ENCODE data around the gene ADGRG6. TPM values are rescaled to one million over a fixed set of nuclear protein-coding genes. Genes with fewer than 3 reads are reported as not detected.

ADGRG6 gene
- total RNA-seq, 1 experiment from 2014 or later, result 98.7 TPM

DNA sequence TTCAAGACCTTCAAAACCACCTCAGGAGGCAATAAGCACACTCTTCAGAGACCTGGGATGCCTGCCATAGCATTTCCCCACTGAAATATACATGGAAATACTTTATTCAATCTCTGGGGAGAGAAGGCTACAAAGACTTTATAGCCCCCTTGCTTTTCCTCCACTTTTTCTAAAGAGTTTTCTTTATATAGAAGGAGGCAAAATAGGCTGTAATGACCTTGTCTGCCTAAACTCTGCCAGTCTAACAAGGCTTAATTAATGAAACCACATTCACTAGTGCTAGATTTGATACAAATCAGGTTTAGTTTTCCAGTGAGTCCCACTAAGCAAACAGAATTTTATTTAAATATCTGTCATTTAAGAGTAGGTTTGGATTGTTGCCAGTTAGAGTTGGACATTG lies 114.9 kb downstream of the ADGRG6 start:
- TF ChIP-seq, protein P1, sequence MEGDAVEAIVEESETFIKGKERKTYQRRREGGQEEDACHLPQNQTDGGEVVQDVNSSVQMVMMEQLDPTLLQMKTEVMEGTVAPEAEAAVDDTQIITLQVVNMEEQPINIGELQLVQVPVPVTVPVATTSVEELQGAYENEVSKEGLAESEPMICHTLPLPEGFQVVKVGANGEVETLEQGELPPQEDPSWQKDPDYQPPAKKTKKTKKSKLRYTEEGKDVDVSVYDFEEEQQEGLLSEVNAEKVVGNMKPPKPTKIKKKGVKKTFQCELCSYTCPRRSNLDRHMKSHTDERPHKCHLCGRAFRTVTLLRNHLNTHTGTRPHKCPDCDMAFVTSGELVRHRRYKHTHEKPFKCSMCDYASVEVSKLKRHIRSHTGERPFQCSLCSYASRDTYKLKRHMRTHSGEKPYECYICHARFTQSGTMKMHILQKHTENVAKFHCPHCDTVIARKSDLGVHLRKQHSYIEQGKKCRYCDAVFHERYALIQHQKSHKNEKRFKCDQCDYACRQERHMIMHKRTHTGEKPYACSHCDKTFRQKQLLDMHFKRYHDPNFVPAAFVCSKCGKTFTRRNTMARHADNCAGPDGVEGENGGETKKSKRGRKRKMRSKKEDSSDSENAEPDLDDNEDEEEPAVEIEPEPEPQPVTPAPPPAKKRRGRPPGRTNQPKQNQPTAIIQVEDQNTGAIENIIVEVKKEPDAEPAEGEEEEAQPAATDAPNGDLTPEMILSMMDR (IDR thresholded peaks at IDR 0.05; ENCODE audit: insufficient read depth in 1 of 2, low read depth in 1 of 2, low read length in 1 of 2, severe bottlenecking in 1 of 2, unreplicated experiment in 1 of 2), result no peak
- H3K4me3 ChIP-seq (ENCODE audit: low read depth, low read length), result no peak overlapping the region
- Mint-ChIP-seq H3K27ac (ENCODE audit: unreplicated experiment) (no peak overlapping the region), H3K36me3 (ENCODE audit: insufficient read depth, unreplicated experiment) (peaks cover 59% of the 10 kb centered on the region), H3K4me1 (ENCODE audit: low read depth, unreplicated experiment) (no peaks in the 10 kb centered on the region), H3K27me3 (ENCODE audit: insufficient read depth, unreplicated experiment) (no peaks in the 10 kb centered on the region), H3K9me3 (ENCODE audit: unreplicated experiment) (no peaks in the 10 kb centered on the region), H3K4me3 (ENCODE audit: unreplicated experiment) (no peak overlapping the region)
- ChIA-PET POLR2A (no interaction called here), CTCF (no interaction called here)
- H3K9me3 ChIP-seq, result no peaks in the 10 kb centered on the region
- H3K4me1 ChIP-seq, result no peaks in the 10 kb centered on the region; the same call in 1 of the 2 replicates
- intact Hi-C loops (cut with micrococcal nuclease; ENCODE audit: unreplicated experiment), result no loop called here
- H3K36me3 ChIP-seq (ENCODE audit: control insufficient read depth, insufficient read depth, low read length), result peaks cover 1% of the 10 kb centered on the region
- no peaks in the 10 kb centered on the region for H3K27me3 ChIP-seq (replicated peaks; ENCODE audit: control insufficient read depth, insufficient read depth, low read length)
- BruUV-seq (replicated peaks), result no TSS peak
- DNase-seq, result no peak

GRCh38 chr6:142417331-142417750 lies 115.5 kb downstream of the ADGRG6 start:
- Mint-ChIP-seq H3K36me3 (ENCODE audit: insufficient read depth, unreplicated experiment) (peaks cover 53% of the 10 kb centered on the region), H3K27ac (ENCODE audit: unreplicated experiment) (no peak overlapping the region), H3K27me3 (ENCODE audit: insufficient read depth, unreplicated experiment) (no peaks in the 10 kb centered on the region), H3K4me1 (ENCODE audit: low read depth, unreplicated experiment) (no peaks in the 10 kb centered on the region), H3K9me3 (ENCODE audit: unreplicated experiment) (no peaks in the 10 kb centered on the region), H3K4me3 (ENCODE audit: unreplicated experiment) (no peak overlapping the region)
- CTCF ChIA-PET, result no interaction called here
- H3K4me3 ChIP-seq (ENCODE audit: low read depth, low read length), result no peak overlapping the region
- H3K4me1 ChIP-seq, result no peaks in the 10 kb centered on the region; the same call in 1 of the 2 replicates
- H3K9me3 ChIP-seq, result no peaks in the 10 kb centered on the region
- H3K27me3 ChIP-seq (replicated peaks; ENCODE audit: control insufficient read depth, insufficient read depth, low read length), result no peaks in the 10 kb centered on the region
- TF ChIP-seq, protein P1 (IDR thresholded peaks at IDR 0.05; ENCODE audit: insufficient read depth in 1 of 2, low read depth in 1 of 2, low read length in 1 of 2, severe bottlenecking in 1 of 2, unreplicated experiment in 1 of 2), result no peak
- intact Hi-C loops (cut with micrococcal nuclease; ENCODE audit: unreplicated experiment), result no loop called here
- POLR2A ChIA-PET, result no interaction called here
- no peak for DNase-seq
- H3K36me3 ChIP-seq (ENCODE audit: control insufficient read depth, insufficient read depth, low read length), result peaks cover 1% of the 10 kb centered on the region
- no TSS peak for BruUV-seq (replicated peaks)

DNA sequence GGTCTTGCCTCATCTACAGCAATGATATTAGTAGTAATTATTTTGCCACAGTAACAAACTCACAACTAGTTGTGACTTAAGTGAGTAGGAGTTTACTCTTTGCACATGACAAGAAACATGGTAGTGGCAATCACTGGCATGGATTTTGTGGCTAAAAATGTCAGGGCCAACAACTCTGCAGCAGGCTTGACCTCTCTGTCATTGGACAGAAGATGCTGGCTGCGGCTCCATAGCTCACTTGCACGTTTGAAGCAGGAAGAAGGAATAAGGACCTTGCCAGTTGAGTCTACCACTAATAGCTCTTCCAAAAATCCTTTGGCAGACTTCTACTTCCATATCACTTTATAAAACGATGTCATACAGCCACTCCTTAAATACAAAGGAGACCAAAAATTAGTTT lies 117.3 kb downstream of the ADGRG6 start:
- peaks cover 1% of the 10 kb centered on the region for H3K36me3 ChIP-seq (ENCODE audit: control insufficient read depth, insufficient read depth, low read length)
- H3K4me1 ChIP-seq, result no peaks in the 10 kb centered on the region
- Mint-ChIP-seq H3K4me3 (ENCODE audit: unreplicated experiment) (no peak overlapping the region), H3K9me3 (ENCODE audit: unreplicated experiment) (no peaks in the 10 kb centered on the region), H3K27me3 (ENCODE audit: insufficient read depth, unreplicated experiment) (no peaks in the 10 kb centered on the region), H3K4me1 (ENCODE audit: low read depth, unreplicated experiment) (no peaks in the 10 kb centered on the region), H3K27ac (ENCODE audit: unreplicated experiment) (no peak overlapping the region), H3K36me3 (ENCODE audit: insufficient read depth, unreplicated experiment) (peaks cover 47% of the 10 kb centered on the region)
- H3K27me3 ChIP-seq (replicated peaks; ENCODE audit: control insufficient read depth, insufficient read depth, low read length), result no peaks in the 10 kb centered on the region
- no TSS peak for BruUV-seq (replicated peaks)
- intact Hi-C loops (cut with micrococcal nuclease; ENCODE audit: unreplicated experiment), result no loop called here
- POLR2A ChIA-PET, result no interaction called here
- H3K4me3 ChIP-seq (ENCODE audit: low read depth, low read length), result no peak overlapping the region
- CTCF ChIA-PET, result no interaction called here
- TF ChIP-seq, protein P1 (IDR thresholded peaks at IDR 0.05; ENCODE audit: insufficient read depth in 1 of 2, low read depth in 1 of 2, low read length in 1 of 2, severe bottlenecking in 1 of 2, unreplicated experiment in 1 of 2), result no peak
- H3K9me3 ChIP-seq, result no peaks in the 10 kb centered on the region
- DNase-seq, result no peak

Measured in Caco-2 (cell line).